ENCODE results near the gene RASGRF2. TPM values are rescaled to one million over a fixed set of nuclear protein-coding genes. Genes with fewer than 3 reads are reported as not detected.
"Not testable (repeated sequence)": the region's sequence is repeated elsewhere in the genome, so short reads cannot be mapped to it uniquely, and the experiment has no call there.

The RASGRF2 gene
- total and polyA plus RNA-seq, 8 donors, result 0.63 to 9.0 (median 4.0) TPM

GRCh38 chr5:81030236-81031034, 70.3 kb downstream of the RASGRF2 start:
- intact Hi-C loops (cut with DNase I; ENCODE audit: low total_unique reads); H3K27ac ChIP-seq; H3K4me3 ChIP-seq; H3K36me3 ChIP-seq; H3K4me1 ChIP-seq; DNase-seq; H3K27me3 ChIP-seq: not testable (repeated sequence)
- 85 to 94% (median 88%) methylated on average over 3 of the region's 3 CpGs for WGBS, 5 donors
- peaks cover 0 to 20% (median 6%) of the 10 kb centered on the region in 4 donors for H3K9me3 ChIP-seq

GRCh38 chr5:81035522-81035921, 75.4 kb downstream of the RASGRF2 start:
- H3K4me1 ChIP-seq, result no peaks in the 10 kb centered on the region
- H3K9me3 ChIP-seq, result peaks cover 0 to 9% (median 1%) of the 10 kb centered on the region in 4 donors
- no peaks in the 10 kb centered on the region for H3K27me3 ChIP-seq
- no peaks in the 10 kb centered on the region for H3K36me3 ChIP-seq
- H3K4me3 ChIP-seq, result no peak overlapping the region
- 81 to 97% (median 91%) methylated on average over 2 of the region's 2 CpGs for WGBS, 5 donors
- no peak for DNase-seq
- no peak overlapping the region for H3K27ac ChIP-seq
- intact Hi-C loops (cut with DNase I; ENCODE audit: low total_unique reads), result no loop called here
- TF ChIP-seq POLR2A (IDR thresholded peaks at IDR 0.05), result no peak

GRCh38 chr5:81038495-81038894, 78.3 kb downstream of the RASGRF2 start:
- Histone ChIP-seq H3K4me1 (no peaks in the 10 kb centered on the region), H3K27ac (no peak overlapping the region), H3K9me3 (peaks cover 0 to 7% (median 1%) of the 10 kb centered on the region in 4 donors), H3K36me3 (no peaks in the 10 kb centered on the region), H3K27me3 (no peaks in the 10 kb centered on the region), H3K4me3 (no peak overlapping the region)
- 88 to 100% (median 96%) methylated on average over 1 of the region's 1 CpG for WGBS, 5 donors
- intact Hi-C loops (cut with DNase I; ENCODE audit: low total_unique reads), result no loop called here
- no peak for DNase-seq
- TF ChIP-seq POLR2AphosphoS5 (IDR thresholded peaks at IDR 0.05), result no peak
- TF ChIP-seq POLR2A (IDR thresholded peaks at IDR 0.05), result no peak
- TF ChIP-seq EP300 (IDR thresholded peaks at IDR 0.05), result no peak

GRCh38 chr5:81044868-81045267, 84.7 kb downstream of the RASGRF2 start:
- no peaks in the 10 kb centered on the region for H3K27me3 ChIP-seq
- H3K4me3 ChIP-seq, result no peak overlapping the region
- H3K9me3 ChIP-seq, result no peaks in the 10 kb centered on the region
- TF ChIP-seq POLR2A (IDR thresholded peaks at IDR 0.05), result no peak
- TF ChIP-seq POLR2AphosphoS5 (IDR thresholded peaks at IDR 0.05), result no peak
- no peak for TF ChIP-seq EP300 (IDR thresholded peaks at IDR 0.05)
- DNase-seq, result no peak
- intact Hi-C loops (cut with DNase I; ENCODE audit: low total_unique reads), result no loop called here
- 45 to 74% (median 62%) methylated on average over 4 of the region's 4 CpGs for WGBS, 5 donors
- H3K27ac ChIP-seq, result no peak overlapping the region
- no peaks in the 10 kb centered on the region for H3K4me1 ChIP-seq
- H3K36me3 ChIP-seq, result no peaks in the 10 kb centered on the region

- intact Hi-C loops (cut with DNase I; ENCODE audit: low total_unique reads), result no loop called here
Measured at GRCh38 chr5:81045389-81045807, 85.2 kb downstream of the RASGRF2 start.

GRCh38 chr5:81046041-81046440, 85.9 kb downstream of the RASGRF2 start:
- Histone ChIP-seq H3K27me3 (no peaks in the 10 kb centered on the region), H3K4me3 (no peak overlapping the region), H3K9me3 (no peaks in the 10 kb centered on the region), H3K36me3 (no peaks in the 10 kb centered on the region), H3K27ac (no peak overlapping the region), H3K4me1 (no peaks in the 10 kb centered on the region)
- intact Hi-C loops (cut with DNase I; ENCODE audit: low total_unique reads), result no loop called here
- WGBS, 5 donors, result 70 to 78% (median 74%) methylated on average over 2 of the region's 2 CpGs
- no peak for DNase-seq
- TF ChIP-seq POLR2AphosphoS5 (IDR thresholded peaks at IDR 0.05) (no peak), EP300 (IDR thresholded peaks at IDR 0.05) (no peak), CTCF (IDR thresholded peaks at IDR 0.05) (no peak), POLR2A (IDR thresholded peaks at IDR 0.05) (no peak)

More at GRCh38 chr5:81045389-81045807, 85.2 kb downstream of the RASGRF2 start:
- Histone ChIP-seq H3K4me1 (no peaks in the 10 kb centered on the region), H3K27ac (no peak overlapping the region), H3K27me3 (no peaks in the 10 kb centered on the region), H3K9me3 (no peaks in the 10 kb centered on the region), H3K36me3 (no peaks in the 10 kb centered on the region), H3K4me3 (no peak overlapping the region)
- TF ChIP-seq EP300 (IDR thresholded peaks at IDR 0.05), result no peak
- no peak for TF ChIP-seq POLR2A (IDR thresholded peaks at IDR 0.05)
- no peak for TF ChIP-seq CTCF (IDR thresholded peaks at IDR 0.05)
- TF ChIP-seq POLR2AphosphoS5 (IDR thresholded peaks at IDR 0.05), result no peak
- no peak for DNase-seq
